OCI-LY1 (cell line): ENCODE measurements around the gene ENOX2.

Experiments
- H2AFZ ChIP-seq: fragments of 200-600 bp; sonication (generic), shearing (Covaris generic); 2 replicates; pipeline ENCODE4 v1.6.0; 2014; ENCODE audit warnings: antibody characterized with exemption, mild to moderate bottlenecking, low read length
- H3F3A ChIP-seq: fragments of 200-600 bp; sonication (generic), shearing (Covaris generic); 2 replicates; pipeline ENCODE4 v1.6.0; 2014; ENCODE audit warnings: mild to moderate bottlenecking, antibody characterized with exemption, low read length, moderate library complexity; ENCODE audit not compliant: insufficient read depth
- H3K27ac ChIP-seq: fragments of 200-600 bp; sonication (generic); 2 replicates; pipeline ENCODE4 v1.5.1; 2014; ENCODE audit warnings: low read length, mixed run types, mild to moderate bottlenecking, low read depth; ENCODE audit not compliant: poor library complexity, severe bottlenecking
- H3K27me3 ChIP-seq: fragments of 200-600 bp; sonication (generic); 2 replicates; pipeline ENCODE4 v1.6.0; 2014; ENCODE audit warnings: antibody characterized with exemption, mild to moderate bottlenecking, low read length, moderate library complexity; ENCODE audit not compliant: insufficient read depth
- H3K36me3 ChIP-seq: fragments of 200-600 bp; sonication (generic); 2 replicates; pipeline ENCODE4 v1.6.1; 2014; ENCODE audit warnings: mild to moderate bottlenecking, antibody characterized with exemption, low read length, moderate library complexity, mixed read lengths; ENCODE audit not compliant: insufficient read depth
- H3K4me1 ChIP-seq: fragments of 200-600 bp; sonication (generic); 2 replicates; pipeline ENCODE4 v1.5.1; 2014; ENCODE audit warnings: mild to moderate bottlenecking, low read length, moderate library complexity; ENCODE audit not compliant: insufficient read depth, severe bottlenecking
- H3K4me2 ChIP-seq: fragments of 200-600 bp; sonication (generic), shearing (Covaris generic); 2 replicates; pipeline ENCODE4 v1.6.1; 2014; ENCODE audit warnings: low read length
- H3K4me3 ChIP-seq: fragments of 200-600 bp; sonication (generic); 2 replicates; pipeline ENCODE4 v1.5.1; 2014; ENCODE audit warnings: low read length, low read depth, mild to moderate bottlenecking, mixed read lengths; ENCODE audit not compliant: poor library complexity, severe bottlenecking
- H3K79me2 ChIP-seq: fragments of 200-600 bp; shearing (Covaris generic); 2 replicates; pipeline ENCODE4 v1.6.1; 2016; ENCODE audit warnings: mixed run types, low read length, mixed read lengths; ENCODE audit not compliant: insufficient read depth
- H3K9ac ChIP-seq: fragments of 200-600 bp; sonication (generic), shearing (Covaris generic); 2 replicates; pipeline ENCODE4 v1.6.1; 2014; ENCODE audit warnings: mild to moderate bottlenecking, low read length, mixed read lengths
- H3K9me2 ChIP-seq: fragments of 200-600 bp; sonication (generic), shearing (Covaris generic); 2 replicates; pipeline ENCODE4 v1.6.1; 2014; ENCODE audit warnings: low read depth, mild to moderate bottlenecking, low read length, mixed read lengths
- H3K9me3 ChIP-seq: fragments of 200-600 bp; shearing (Covaris generic); 2 replicates; pipeline ENCODE4 v1.6.1; 2014; ENCODE audit warnings: low read length, mixed read lengths
- H4K20me1 ChIP-seq: fragments of 200-600 bp; sonication (generic), shearing (Covaris generic); 2 replicates; pipeline ENCODE4 v1.6.0; 2016; ENCODE audit warnings: mild to moderate bottlenecking, low read length; ENCODE audit not compliant: insufficient read depth
- CTCF ChIP-seq: fragments of 200-600 bp; sonication (generic), shearing (Covaris generic); IDR thresholded peaks from 2 replicates; pipeline ENCODE4 v1.5.1; 2017; ENCODE audit warnings: mild to moderate bottlenecking, antibody characterized with exemption, low read length, moderate library complexity, mixed read lengths
- EZH2 ChIP-seq: fragments of 200-600 bp; sonication (generic), shearing (Covaris generic); IDR thresholded peaks from 2 replicates; pipeline ENCODE4 v1.8.0; 2017; ENCODE audit warnings: borderline replicate concordance, mixed run types, mild to moderate bottlenecking, antibody characterized with exemption, low read length, moderate library complexity, mixed read lengths

ENOX2 gene

GRCh38 chrX:130810561-130810960 is 92.4 kb downstream of the ENOX2 start:
- Histone ChIP-seq H3K4me1 (no peaks in the 10 kb centered on the region), H3K9ac (no peak overlapping the region), H3K79me2 (no peaks in the 10 kb centered on the region), H3K27ac (no peak overlapping the region), H3K9me2 (no peaks in the 10 kb centered on the region), H3K9me3 (no peaks in the 10 kb centered on the region), H3K27me3 (no peaks in the 10 kb centered on the region), H3K4me3 (no peak overlapping the region), H2AFZ (no peak overlapping the region), H3K4me2 (no peak overlapping the region), H4K20me1 (no peaks in the 10 kb centered on the region), H3K36me3 (no peaks in the 10 kb centered on the region), H3F3A (no peaks in the 10 kb centered on the region)
- TF ChIP-seq CTCF (no peak), EZH2 (no peak)

- H3K9me2 ChIP-seq = no peaks in the 10 kb centered on the region
These were observed 97.1 kb downstream of the ENOX2 start for GRCh38 chrX:130805903-130806302.

GRCh38 chrX:130803537-130803936 is 99.5 kb downstream of the ENOX2 start:
- Histone ChIP-seq H3K79me2 (no peaks in the 10 kb centered on the region), H4K20me1 (no peaks in the 10 kb centered on the region), H2AFZ (no peak overlapping the region), H3K9ac (no peak overlapping the region), H3K9me2 (no peaks in the 10 kb centered on the region), H3K4me1 (no peaks in the 10 kb centered on the region), H3F3A (no peaks in the 10 kb centered on the region), H3K27ac (no peak overlapping the region), H3K4me3 (no peak overlapping the region), H3K36me3 (no peaks in the 10 kb centered on the region), H3K27me3 (no peaks in the 10 kb centered on the region), H3K9me3 (no peaks in the 10 kb centered on the region), H3K4me2 (no peak overlapping the region)
- TF ChIP-seq EZH2 (no peak), CTCF (no peak)

More at GRCh38 chrX:130805903-130806302, 97.1 kb downstream of the ENOX2 start:
- no peak overlapping the region for H3K9ac ChIP-seq
- no peak for TF ChIP-seq EZH2
- TF ChIP-seq CTCF = no peak
- H2AFZ ChIP-seq = no peak overlapping the region
- H3K4me3 ChIP-seq = no peak overlapping the region
- no peak overlapping the region for H3K27ac ChIP-seq
- H3K4me2 ChIP-seq = no peak overlapping the region
- H3K4me1 ChIP-seq = no peaks in the 10 kb centered on the region
- no peaks in the 10 kb centered on the region for H3K27me3 ChIP-seq
- no peaks in the 10 kb centered on the region for H3K36me3 ChIP-seq
- no peaks in the 10 kb centered on the region for H3F3A ChIP-seq
- H3K79me2 ChIP-seq = no peaks in the 10 kb centered on the region
- H3K9me3 ChIP-seq = no peaks in the 10 kb centered on the region
- H4K20me1 ChIP-seq = no peaks in the 10 kb centered on the region
